ENCODE results near the gene SEZ6. TPM values are rescaled to one million over a fixed set of nuclear protein-coding genes. Genes with fewer than 3 reads are reported as not detected.
A peak's percentile ranks its signal among the peaks of the same experiment; 100 is the strongest.

The SEZ6 gene
- total and polyA plus RNA-seq, 10 donors = 0.88 TPM; not detected in 9

- 0 to 1% (median 0%) methylated on average over 14 to 51 of the region's 51 CpGs for WGBS, 5 donors
- TF ChIP-seq CTCF (IDR thresholded peaks at IDR 0.05 in 8 of 11, conservative IDR thresholded peaks at IDR 0.05 in 3 of 11) = peak in 1 of 11 experiments; percentile 1
- no peak for TF ChIP-seq POLR2A (IDR thresholded peaks at IDR 0.05)
- no peak for TF ChIP-seq POLR2AphosphoS5 (IDR thresholded peaks at IDR 0.05)
- DNase-seq = no peak
- intact Hi-C loops (cut with DNase I; ENCODE audit: low total_unique reads) = no loop called here
- H3K9me3 ChIP-seq = no peaks in the 10 kb centered on the region
- H3K4me3 ChIP-seq = peak overlapping the region; percentile 90 to 98 (median 96)
- H3K4me1 ChIP-seq = peaks cover 32 to 51% (median 43%) of the 10 kb centered on the region in 6 donors
- no peaks in the 10 kb centered on the region for H3K27me3 ChIP-seq (replicated peaks in 1 of 7)
- peaks cover 0 to 6% (median 0%) of the 10 kb centered on the region in 6 donors for H3K36me3 ChIP-seq
- peak overlapping the region; percentile 94 to 100 (median 99) for H3K27ac ChIP-seq
Observed at GRCh38 chr17:28950752-28951427, 54.9 kb downstream of the SEZ6 start.

GRCh38 chr17:28950017-28950751 is 55.6 kb downstream of the SEZ6 start:
- 0 to 1% (median 0%) methylated on average over 41 to 43 of the region's 43 CpGs for WGBS, 5 donors
- H3K27ac ChIP-seq = peak overlapping the region; percentile 94 to 100 (median 99)
- peak; percentile 94 for DNase-seq
- TF ChIP-seq POLR2AphosphoS5 (IDR thresholded peaks at IDR 0.05) = peak in 1 of 3 donors; percentile 16
- no peak for TF ChIP-seq POLR2A (IDR thresholded peaks at IDR 0.05)
- peak in 1 of 11 experiments; percentile 12 for TF ChIP-seq CTCF (IDR thresholded peaks at IDR 0.05 in 8 of 11, conservative IDR thresholded peaks at IDR 0.05 in 3 of 11)
- H3K4me1 ChIP-seq = peaks cover 39 to 58% (median 50%) of the 10 kb centered on the region in 6 donors
- H3K9me3 ChIP-seq = no peaks in the 10 kb centered on the region
- intact Hi-C loops (cut with DNase I; ENCODE audit: low total_unique reads) = no loop called here
- H3K4me3 ChIP-seq = peak overlapping the region; percentile 90 to 98 (median 96)
- peaks cover 0 to 6% (median under 1%) of the 10 kb centered on the region in 6 donors for H3K36me3 ChIP-seq
- no peaks in the 10 kb centered on the region for H3K27me3 ChIP-seq (replicated peaks in 1 of 7)

- WGBS, 5 donors = 0 to 1% (median 0%) methylated on average over 49 to 61 of the region's 61 CpGs
- DNase-seq = peak; percentile 95
- intact Hi-C loops (cut with DNase I; ENCODE audit: low total_unique reads) = no loop called here
- TF ChIP-seq POLR2AphosphoS5 (IDR thresholded peaks at IDR 0.05) (peak; percentile 47 to 81 (median 75)), CTCF (IDR thresholded peaks at IDR 0.05 in 8 of 11, conservative IDR thresholded peaks at IDR 0.05 in 3 of 11) (no peak)
- no peaks in the 10 kb centered on the region for H3K27me3 ChIP-seq (replicated peaks in 1 of 7)
- H3K27ac ChIP-seq = peak overlapping the region; percentile 94 to 100 (median 99)
- no peaks in the 10 kb centered on the region for H3K9me3 ChIP-seq
- peaks cover 45 to 66% (median 58%) of the 10 kb centered on the region in 6 donors for H3K4me1 ChIP-seq
- H3K36me3 ChIP-seq = peaks cover 0 to 14% (median 2%) of the 10 kb centered on the region in 6 donors
- H3K4me3 ChIP-seq = peak overlapping the region; percentile 90 to 98 (median 96)
Observed at GRCh38 chr17:28949185-28950016, 56.4 kb downstream of the SEZ6 start.

All from spleen (tissue), 11 donors.